ENCODE results near the gene R3HDM1. TPM values are rescaled to one million over a fixed set of nuclear protein-coding genes. Genes with fewer than 3 reads are reported as not detected.
"Not testable (repeated sequence)": the region's sequence is repeated elsewhere in the genome, so short reads cannot be mapped to it uniquely, and the experiment has no call there.

The R3HDM1 gene
- 16.2 TPM for total RNA-seq

DNA sequence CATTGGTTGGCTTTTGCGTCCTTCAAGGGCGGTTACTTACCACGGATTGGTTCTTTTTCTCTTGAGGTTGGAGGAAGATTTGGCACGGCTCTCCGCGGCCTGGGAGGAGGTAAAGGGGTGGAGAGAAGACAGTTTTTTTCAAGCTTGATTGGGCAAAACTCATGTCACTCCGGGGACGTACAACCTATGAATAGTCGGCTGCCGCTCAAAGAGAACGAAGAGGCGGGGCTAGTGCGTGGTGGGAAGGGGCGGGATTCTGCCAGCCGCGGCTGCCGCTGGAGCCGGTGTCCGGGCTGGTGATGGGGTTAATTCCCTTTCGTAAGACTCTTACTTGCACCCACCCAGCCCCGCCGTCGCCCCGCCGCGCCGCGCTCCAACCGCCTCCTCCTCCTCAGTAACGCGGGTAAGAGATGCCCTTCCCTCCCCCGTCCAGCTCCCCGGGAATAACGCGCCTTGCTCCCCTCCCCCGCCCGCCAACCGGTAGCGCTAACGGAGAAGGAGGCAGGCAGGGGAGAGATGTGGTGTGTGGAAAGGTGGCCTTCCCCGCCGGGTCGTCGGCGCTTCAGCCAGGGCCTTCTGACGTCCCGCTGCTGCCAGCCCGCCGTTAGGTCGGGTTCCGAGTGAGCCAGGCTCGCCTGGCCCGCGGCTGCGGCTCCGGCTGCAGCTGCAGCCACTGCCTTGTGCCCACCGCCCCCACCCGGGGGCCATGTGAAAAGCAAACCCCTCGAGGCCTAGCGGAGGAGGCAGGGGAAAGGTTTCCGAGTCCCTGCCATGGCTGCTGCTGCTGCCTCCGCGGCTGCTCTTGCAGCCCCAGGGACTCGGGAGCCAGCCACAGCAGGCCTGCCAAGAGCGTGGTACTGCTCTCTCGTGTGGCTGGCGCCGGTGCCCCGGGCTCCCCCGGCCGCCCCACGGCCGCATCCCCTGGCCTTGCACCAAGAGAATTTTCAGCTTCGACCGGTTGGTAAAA is at the start of gene R3HDM1:
Gene R3HDM1 (plus strand): TSS at position 254 of the 967 bp plus-strand sequence. CDS start 73,362 bp downstream, outside the sequence.
- peak; percentile 100 for DNase-seq

DNA sequence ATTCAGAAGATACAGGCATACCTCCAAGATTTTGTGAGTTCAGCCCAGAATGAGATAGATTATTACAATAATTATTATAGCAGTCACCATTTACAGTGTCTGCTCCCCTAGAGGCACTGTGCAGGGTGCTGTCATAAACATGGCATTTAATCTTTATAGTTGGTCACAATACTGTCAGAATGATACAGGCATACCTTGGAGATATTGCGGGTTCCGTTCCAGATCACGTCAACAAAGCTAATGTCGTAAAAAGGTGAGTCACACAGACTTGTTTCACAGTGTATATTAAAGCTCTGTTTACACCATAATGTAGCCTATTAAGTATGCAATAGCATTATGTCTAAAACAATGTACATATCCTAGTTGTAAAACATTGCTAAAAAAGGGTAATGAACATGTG is 45.8 kb upstream of the R3HDM1 start:
- DNase-seq = no peak

DNA sequence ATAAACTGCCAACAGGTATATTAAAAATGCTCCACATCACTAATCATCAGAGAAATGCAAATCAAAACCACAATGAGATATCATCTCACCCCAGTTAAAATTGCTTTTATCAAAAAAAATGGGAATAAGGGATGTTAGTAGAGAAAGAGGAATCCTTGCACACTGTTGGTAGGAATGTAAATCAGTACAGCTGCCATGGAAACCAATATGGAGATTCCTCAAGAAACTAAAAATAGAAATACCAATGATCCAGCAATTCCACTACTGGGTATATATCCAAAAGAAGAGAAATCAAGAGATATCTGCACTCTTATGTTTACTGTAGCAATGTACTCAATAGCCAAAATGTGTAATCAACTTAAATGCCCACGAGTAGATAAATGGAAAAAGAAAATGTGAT is 40.9 kb upstream of the R3HDM1 start:
- no peak for DNase-seq

DNA sequence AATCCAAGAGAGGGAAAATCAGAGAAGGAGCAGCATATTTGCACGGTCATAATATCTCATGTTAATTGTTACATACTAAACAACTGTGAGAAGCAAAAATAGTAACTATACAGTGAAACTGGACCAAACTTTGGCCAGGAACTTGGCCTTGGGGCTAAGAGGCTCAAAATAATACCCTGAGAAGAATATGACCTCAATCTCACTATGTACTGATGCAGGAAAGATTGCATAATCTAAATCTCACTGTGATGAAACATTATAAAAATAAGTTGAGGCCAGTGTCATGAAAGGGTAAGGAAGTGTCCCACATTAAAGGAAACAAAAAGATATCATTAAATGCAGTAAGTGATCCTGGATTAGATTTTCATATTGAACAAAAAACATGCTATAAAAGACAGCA is 36.8 kb upstream of the R3HDM1 start:
- no peak for DNase-seq

DNA sequence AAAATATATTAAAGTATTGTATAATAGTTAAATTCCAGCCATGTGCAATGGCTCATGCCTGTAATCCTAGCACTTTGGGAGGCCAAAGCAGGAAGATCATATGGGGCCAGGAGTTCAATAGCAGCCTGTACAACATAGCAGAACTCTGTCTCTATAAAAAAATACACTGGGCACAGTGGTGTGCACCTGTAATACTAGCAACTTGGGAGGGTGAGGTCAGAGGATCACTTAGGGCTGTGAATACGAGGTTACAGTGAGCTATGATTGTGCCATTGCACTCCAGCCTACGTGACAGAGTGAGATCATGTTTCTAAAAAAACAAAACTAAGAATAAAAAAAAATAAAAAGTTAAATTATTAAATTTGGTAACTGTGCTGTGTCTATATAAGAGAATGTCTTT is 36.4 kb upstream of the R3HDM1 start:
- DNase-seq = no peak

DNA sequence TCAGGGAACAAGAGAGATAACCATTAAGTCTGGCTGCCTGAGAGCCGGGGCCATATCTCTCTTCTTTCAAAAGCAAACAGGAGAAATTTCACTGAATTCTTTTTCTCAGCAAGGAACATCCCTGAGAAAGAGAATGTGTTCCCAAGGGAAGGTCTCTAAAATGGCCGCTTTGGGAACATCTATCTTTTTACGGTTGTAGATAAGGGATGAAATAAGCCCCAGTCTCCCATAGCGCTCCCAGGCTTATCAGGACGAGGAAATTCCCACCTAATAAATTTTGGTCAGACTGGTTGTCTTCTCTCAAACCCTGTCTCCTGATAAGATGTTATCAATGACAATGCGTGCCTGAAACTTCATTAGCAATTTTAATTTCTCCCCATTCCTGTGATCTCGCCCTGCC is 32.7 kb upstream of the R3HDM1 start:
- not testable (repeated sequence) for DNase-seq

DNA sequence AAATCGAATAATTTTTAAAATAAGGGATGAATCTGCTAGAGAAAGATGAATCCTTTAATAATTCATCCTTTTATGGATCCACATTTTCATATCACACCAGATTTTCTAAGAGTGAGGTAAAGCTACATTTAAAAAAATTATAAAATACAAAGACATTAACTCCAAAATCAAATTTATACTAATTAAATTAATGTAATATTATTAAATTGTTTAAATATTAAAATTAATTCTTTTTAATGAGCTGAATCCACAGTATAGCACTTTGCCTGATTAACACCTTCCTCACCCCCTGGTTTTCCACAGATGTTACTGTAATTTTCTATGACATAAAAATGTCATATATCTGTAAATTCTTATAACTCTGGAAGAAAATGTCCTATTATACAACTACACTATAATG is 26.5 kb upstream of the R3HDM1 start:
- no peak for DNase-seq

DNA sequence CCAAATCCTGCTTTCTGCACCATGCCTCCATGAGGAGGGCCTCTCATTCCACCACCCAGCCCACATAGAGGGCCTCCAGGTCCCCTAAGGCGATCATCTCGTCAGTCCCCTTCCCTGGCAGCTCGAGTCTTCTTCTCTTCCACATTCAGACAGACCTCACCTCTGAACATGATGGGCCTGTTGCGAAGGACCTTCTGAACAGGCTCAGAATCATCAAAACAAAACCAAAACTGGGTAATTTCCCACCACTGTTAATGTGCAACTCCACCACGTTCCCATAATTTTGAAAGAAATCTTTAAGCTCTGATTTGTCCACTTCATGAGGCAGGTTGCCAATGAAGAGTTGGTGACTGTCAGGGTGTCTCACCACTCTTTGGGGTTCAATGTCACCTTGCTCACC is 20.7 kb upstream of the R3HDM1 start:
- no peak for DNase-seq

DNA sequence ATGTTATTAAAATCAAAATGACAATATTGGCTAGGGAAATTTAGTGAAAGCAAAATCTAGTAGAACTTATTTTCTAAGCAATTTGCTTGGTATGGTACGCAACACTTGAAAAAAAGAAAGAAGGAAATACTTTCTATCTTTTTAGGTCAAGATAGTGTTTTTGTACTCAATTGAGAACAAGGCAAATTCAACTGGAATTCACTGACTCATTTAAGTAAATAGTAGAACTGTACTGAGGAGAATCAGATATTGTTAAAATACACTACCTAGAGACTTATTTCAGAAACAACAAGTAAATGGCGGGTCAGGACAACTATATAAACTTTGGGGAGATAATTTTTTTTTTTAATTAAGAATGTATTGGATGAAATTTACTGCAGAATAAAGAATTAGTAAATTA is 19.2 kb upstream of the R3HDM1 start:
- DNase-seq = no peak

DNA sequence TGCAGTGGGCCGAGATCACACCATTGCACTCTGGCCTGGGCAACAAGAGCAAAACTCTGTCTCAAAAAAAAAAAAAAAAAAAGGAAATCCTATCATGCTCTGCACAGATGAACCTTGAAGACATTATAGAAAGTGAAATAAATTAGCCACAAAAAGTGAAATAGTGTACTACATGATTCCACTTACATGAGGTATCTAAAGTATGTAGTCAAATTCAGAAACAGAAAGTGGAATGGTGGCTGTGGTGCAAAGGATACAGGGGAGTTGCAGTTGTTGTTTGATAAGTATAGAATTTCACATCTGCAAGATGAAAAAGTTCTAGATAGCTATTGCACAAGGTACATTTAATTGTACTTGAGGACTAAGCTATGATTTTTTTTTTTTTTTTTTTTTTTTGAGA is 5.5 kb upstream of the R3HDM1 start:
- DNase-seq = no peak

DNA sequence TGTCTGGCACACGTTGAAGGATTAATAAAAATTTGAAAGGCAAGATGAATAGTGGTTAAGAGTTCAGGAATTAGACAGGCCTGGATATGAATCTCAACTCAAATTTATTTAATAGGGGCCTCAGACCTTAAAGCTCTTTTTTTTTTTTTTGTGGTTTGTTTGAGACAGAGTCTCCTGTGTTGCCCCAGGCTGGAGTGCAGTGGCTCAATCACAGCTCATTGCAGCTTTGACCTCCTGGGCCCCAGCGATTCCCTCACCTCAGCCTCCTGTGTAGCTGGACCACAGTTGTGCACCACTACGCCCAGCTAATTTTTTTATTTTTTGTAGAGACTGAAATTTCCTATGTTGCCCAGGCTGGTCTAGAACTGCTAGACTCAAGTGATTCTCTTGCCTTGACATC is 3.3 kb upstream of the R3HDM1 start:
- no peak for DNase-seq

DNA sequence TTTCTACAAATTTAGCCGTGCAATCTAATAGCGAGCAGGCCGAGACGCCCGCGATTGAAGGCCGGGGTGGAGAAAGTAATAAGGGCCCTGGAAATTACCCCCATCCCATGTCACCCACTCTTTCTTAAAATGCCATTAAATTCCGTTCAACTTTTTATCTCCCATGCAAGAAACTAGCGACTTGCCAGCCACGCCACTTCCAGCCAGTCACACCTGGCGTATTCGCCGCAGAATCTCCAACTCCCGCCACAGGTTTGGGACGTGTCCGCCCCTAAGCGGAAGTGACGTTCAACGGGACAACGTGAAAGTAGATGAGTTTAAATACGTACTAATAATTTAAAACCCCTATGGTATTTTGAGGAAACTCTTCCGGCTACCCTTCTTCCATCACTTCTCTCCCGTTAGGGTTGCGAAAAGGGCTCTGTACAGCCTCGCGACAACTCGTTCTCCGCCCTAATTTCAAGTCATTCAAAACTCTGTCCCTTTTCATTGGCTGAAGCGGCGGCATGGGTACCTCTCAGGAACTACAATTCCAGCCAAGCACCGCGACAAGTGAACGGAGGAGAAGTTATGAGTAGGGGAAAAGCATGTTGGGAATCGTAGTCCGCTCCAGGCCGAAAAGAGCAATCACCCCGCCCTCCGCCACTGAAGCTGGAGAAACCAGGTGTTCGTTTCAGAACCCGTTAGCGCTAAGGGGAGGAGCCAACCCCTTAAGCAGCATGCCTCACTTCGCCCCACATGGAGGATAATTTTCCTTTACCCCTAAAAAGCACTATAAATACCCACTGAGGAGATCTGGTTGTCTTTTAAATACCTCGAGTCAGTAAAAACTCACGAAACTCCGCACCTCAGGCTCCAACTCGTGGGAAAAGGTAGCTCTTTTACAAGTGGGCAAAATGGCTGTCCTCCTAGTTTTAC is 712 bp upstream of the R3HDM1 start, which contains the start of gene ZRANB3:
Gene ZRANB3 (minus strand): TSS at position 906 of the 918 bp plus-strand sequence.
- DNase-seq = peak; percentile 99

DNA sequence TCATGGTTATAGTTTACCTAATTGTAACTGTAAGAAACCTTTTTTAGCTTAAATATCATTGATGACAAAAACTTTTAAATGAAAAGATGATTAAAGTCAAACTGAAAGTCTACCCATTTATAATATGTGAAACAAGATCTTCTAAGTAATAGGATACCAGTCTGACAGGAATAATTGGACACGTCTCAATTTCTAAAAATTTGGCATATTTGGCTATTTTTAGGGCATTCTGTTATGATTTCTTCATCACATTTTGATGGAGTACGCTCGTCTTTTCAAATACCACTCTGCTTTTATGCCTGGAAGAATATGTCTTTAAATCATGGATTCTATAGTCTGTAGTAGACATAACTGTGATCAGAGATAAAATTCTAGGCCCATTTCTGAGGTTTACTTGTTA is 1.3 kb downstream of the R3HDM1 start:
- no peak for DNase-seq

DNA sequence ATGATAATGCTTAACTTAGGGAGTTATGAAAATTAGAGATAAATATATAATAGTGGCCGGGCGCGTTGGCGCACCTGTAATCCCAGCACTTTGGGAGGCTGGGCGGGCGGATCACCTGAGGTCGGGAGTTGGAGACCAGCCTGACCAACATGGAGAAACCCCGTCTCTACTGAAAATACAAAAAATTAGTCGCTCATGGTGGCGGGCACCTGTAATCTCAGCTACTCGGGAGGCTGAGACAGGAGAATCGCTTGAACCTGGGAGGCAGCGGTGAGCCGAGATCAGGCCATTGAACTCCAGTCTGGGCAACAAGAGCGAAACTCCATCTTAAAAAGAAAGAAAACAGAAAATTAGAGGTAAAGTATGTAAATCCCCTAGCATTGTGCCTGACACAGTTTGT is 2.3 kb downstream of the R3HDM1 start:
- not testable (repeated sequence) for DNase-seq

DNA sequence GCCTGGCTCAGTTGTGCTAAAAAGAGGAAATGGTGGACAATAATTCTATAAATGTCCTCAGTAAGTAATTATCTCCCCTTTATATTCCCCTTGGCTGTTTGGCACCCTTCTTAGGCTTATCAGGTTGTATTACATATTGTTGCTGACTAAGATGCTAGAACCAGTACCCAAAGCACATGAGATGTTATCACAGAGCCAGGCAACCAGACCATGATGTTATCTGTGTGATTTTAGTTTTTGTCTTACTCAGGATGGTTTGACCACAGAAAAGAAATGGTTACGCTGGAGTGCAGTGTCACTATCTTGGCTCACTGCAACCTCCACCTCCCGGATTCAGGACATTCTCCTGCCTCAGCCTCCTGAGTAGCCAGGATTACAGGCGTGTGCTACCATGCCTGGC is 15.2 kb downstream of the R3HDM1 start:
- no peak for DNase-seq

DNA sequence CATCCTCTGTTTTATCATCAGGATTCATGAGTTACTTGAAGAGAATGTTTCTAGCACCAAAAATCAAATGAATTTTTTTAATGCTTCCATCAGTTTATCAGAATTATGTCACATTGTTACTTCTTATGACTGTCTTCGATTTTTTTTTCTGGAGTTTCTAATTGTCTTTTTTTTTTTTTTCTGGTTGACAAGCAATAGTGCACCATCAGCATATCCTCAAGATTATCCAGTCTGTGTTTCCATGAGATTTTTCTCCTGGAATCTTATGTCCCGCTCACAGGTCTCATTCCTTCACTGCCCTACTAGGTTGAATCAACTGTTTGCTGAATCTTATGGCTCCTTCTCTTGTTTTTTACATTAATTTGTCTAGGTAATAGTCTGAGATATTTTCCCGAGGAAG is 16.0 kb downstream of the R3HDM1 start:
- DNase-seq = no peak

DNA sequence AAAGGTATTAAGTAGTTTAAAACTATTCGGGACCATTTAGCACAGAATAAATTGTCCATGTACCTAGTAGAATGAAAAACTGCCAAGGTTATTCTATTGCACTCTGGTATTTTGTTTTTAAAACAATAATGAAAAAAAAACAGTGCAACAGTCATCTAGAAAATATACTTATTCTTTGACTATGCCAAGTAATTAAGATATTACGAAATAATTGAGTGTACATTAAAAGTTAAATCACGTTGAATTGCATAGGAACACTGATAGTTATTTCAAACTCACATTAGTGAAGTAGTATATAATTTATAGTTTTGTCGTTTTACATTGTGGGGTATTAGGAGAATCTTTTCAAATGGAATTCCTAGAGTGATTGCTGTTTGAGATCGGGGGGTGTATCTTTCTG is 20.1 kb downstream of the R3HDM1 start:
- DNase-seq = no peak

DNA sequence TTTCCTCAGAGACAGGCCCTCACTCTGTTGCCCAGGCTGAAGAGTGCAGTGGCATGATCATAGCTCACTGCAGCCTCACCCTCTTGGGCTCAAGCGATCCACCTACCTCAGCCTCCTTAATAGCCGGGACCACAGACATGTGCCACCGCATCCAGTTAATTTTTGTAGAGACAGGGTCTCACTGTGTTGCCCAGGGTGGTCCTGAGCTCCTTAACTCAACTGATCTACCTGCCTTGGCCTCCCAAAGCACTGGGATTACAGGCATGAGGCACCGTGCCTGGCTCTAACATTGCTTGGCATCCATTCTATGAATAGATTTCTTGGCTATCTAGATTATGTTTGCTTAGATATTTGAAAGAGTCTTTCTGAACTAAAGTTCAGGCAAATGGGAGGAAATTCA is 21.6 kb downstream of the R3HDM1 start:
- no peak for DNase-seq

DNA sequence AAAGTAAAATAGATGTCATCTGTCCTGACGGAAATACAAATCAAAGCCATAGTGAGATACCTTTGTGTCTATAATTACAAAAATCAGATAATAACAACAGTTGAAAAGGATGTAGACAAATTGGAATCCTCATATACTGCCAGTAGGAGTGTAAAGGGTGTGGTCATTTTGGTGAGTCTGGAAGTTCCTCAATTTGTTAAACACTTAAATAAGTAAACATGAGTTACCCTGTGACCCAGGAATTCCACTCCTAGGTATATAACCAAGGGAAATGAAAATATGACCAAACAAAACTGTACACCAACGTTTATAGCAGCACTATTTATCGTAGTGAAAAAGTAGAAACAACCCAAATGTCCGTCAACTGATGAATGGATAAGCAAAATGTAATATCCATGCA is 24.0 kb downstream of the R3HDM1 start:
- DNase-seq = no peak

DNA sequence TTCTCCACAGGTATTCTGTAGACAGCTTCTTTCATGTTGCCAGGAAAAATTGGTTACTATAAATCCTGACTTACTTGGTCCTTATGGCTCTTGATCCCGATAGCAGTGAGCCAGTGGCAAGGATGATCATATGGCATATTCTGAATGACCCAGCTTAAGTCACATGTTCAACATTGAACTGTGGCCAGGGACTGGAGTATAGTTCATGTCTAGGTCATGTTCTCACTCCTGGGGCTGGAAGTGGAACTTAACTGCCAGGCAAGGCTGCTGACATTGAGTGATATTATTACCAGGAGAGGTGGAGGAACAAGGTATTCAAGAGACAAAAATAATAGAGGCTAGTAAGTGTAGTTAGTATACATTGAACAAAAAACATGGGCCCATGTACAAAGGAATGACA is 26.2 kb downstream of the R3HDM1 start:
- no peak for DNase-seq

DNA sequence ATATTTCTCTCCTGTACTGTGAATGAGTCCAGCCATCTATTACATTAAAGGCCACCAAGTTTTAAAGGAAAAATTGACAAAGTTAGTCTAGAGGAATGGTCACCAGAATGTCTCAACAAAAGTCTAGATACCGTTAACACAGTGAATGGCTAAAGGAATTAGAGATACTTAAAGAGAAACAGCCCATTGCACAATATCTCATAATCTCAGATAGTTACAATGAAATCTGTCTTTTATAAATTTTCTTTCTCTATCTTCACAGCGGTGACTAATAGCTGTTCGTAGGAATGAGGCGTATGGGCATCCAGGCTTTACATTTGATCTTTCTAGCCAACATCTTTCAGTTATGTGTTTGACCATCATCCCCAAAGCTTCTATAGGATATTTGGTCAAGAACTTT is 30.6 kb downstream of the R3HDM1 start:
- DNase-seq = no peak

DNA sequence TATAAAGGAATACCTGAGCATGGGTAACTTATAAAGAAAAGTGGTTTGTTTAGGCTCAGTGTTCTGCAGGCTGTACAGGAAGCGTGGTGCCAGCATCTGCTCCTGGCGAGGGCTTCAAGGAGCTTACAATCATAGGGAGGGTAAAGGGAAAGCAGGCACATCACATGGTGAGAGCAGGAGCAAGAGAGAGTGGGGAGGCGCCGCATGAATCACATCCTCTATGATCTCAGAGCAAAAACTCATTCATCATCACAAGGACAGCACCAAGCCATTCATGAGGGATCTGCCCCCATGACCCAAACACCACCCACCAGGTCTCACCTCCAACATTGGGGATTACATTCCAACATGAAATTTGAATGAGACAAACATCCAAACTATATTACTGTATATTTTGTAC is 32.5 kb downstream of the R3HDM1 start:
- DNase-seq = no peak

DNA sequence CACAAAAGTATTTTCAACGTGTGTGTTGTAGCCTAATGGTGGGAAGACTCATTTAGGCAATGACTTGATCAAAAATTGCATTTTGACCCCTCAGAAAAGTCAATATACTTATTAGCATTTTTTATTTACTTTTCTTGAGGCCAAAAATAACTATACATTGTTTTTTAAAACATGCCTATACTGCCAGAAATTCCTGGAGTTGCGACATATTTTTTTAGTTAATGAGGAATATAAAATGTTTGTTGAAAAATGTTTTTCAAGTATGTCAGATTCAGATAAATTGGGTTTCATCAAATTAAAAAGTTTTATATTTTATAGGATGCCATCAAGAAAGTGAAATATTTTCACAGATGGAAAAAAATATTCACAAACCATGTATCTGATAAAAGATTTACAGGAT is 39.6 kb downstream of the R3HDM1 start:
- DNase-seq = no peak

Measured in skin of body (tissue), 2 donors.